BLaER1 (cell line): ENCODE results near the gene ZMYND19.
A peak's percentile ranks its signal among the peaks of the same experiment; 100 is the strongest.
"Not testable (repeated sequence)": the region's sequence is repeated elsewhere in the genome, so short reads cannot be mapped to it uniquely, and the experiment has no call there.

Experiments used
- H3K27ac ChIP-seq: shearing (Covaris generic); formaldehyde crosslinking; 2 replicates; pipeline ENCODE4 v1.8.1; 2022
- H3K27me3 ChIP-seq: shearing (Covaris generic); formaldehyde crosslinking; 2 replicates; pipeline ENCODE4 v1.8.1; 2022
- H3K36me3 ChIP-seq: shearing (Covaris generic); formaldehyde crosslinking; 2 replicates; pipeline ENCODE4 v1.8.1; 2022
- H3K4me1 ChIP-seq: shearing (Covaris generic); formaldehyde crosslinking; 2 replicates; pipeline ENCODE4 v1.8.1; 2022
- H3K4me2 ChIP-seq: shearing (Covaris generic); formaldehyde crosslinking; 2 replicates; pipeline ENCODE4 v1.8.1; 2022
- H3K4me3 ChIP-seq: shearing (Covaris generic); formaldehyde crosslinking; 2 replicates; pipeline ENCODE4 v1.8.1; 2022
- H3K9ac ChIP-seq: shearing (Covaris generic); formaldehyde crosslinking; 2 replicates; pipeline ENCODE4 v1.8.1; 2022
- H3K9me3 ChIP-seq: shearing (Covaris generic); formaldehyde crosslinking; 2 replicates; pipeline ENCODE4 v1.8.1; 2022
- H4K20me1 ChIP-seq: shearing (Covaris generic); formaldehyde crosslinking; 2 replicates; pipeline ENCODE4 v1.8.1; 2022
- Cebpa-rat ChIP-seq: shearing (Covaris generic); IDR thresholded peaks from 2 replicates; pipeline ENCODE4 v1.8.1; 2022

ZMYND19 gene

GRCh38 chr9:137564817-137565411 is 25.4 kb downstream of the ZMYND19 start:
- H3K27me3 ChIP-seq, result no peaks in the 10 kb centered on the region
- H3K9ac ChIP-seq, result no peak overlapping the region
- peaks cover 51% of the 10 kb centered on the region for H3K36me3 ChIP-seq
- peak overlapping the region; percentile 59 for H3K4me2 ChIP-seq
- peaks cover 21% of the 10 kb centered on the region for H3K4me1 ChIP-seq
- H3K9me3 ChIP-seq, result no peaks in the 10 kb centered on the region
- peak overlapping the region; percentile 49 for H3K27ac ChIP-seq
- no peak overlapping the region for H3K4me3 ChIP-seq
- H4K20me1 ChIP-seq, result peaks cover 20% of the 10 kb centered on the region
- TF ChIP-seq Cebpa-rat, result no peak

DNA sequence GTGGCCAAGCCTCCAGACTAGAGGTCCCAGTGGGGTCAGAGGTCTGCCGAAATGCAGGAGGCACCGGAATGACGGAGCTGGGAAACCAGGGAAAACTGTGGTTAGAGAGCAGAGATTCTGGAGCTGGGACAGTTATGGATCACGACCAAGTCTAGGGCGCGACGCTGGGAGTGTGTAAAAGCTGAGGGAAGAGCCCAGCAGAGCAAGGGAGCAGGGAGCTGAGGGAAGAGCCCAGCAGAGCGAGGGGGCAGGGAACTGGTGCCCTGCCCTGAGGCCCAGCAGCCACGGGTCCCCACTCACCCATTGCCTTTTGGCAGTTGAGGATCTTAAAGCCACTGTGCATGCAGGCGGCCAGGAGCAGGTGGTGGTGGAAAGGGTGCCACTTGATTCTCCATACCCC is 26.2 kb downstream of the ZMYND19 start:
- Histone ChIP-seq H3K4me3 (no peak overlapping the region), H3K9me3 (no peaks in the 10 kb centered on the region), H4K20me1 (peaks cover 20% of the 10 kb centered on the region), H3K27me3 (no peaks in the 10 kb centered on the region), H3K4me1 (peaks cover 21% of the 10 kb centered on the region), H3K27ac (peak overlapping the region; percentile 49; the same call in 1 of the 2 replicates), H3K36me3 (peaks cover 59% of the 10 kb centered on the region), H3K4me2 (peak overlapping the region; percentile 59; the same call in 1 of the 2 replicates), H3K9ac (0 out of 2 replicates have a peak overlapping the region, but pooled peaks have one; percentile 6)
- no peak for TF ChIP-seq Cebpa-rat

DNA sequence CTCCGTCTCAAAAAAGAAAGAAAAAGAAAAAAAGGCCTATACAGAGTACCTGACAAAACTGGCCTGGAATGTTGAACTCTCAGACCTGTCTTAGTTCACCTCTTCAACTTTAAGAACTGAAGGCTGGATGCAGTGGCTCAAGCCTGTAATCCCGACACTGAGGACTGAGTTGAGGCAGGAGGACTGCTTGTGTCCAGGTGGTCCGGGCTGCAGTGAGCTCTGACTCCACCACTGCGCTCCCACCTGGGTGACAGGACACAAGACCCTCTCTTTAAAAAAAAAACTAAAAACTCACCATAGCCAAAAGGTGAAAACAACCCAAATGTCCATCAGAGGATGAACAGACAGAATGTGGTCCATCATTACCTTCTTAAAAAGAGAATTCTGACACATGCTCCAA is 32.2 kb downstream of the ZMYND19 start:
- no peak overlapping the region for H3K27ac ChIP-seq
- H3K4me3 ChIP-seq, result no peak overlapping the region
- peaks cover 96% of the 10 kb centered on the region for H3K36me3 ChIP-seq
- peaks cover 32% of the 10 kb centered on the region for H4K20me1 ChIP-seq
- H3K4me1 ChIP-seq, result no peaks in the 10 kb centered on the region; the same call in 1 of the 2 replicates
- no peaks in the 10 kb centered on the region for H3K27me3 ChIP-seq
- no peaks in the 10 kb centered on the region for H3K9me3 ChIP-seq
- H3K4me2 ChIP-seq, result no peak overlapping the region
- no peak overlapping the region for H3K9ac ChIP-seq
- TF ChIP-seq Cebpa-rat, result no peak

GRCh38 chr9:137556069-137556838 is 34.1 kb downstream of the ZMYND19 start:
- H3K36me3 ChIP-seq, result peaks cover 81% of the 10 kb centered on the region
- H3K4me1 ChIP-seq, result peaks cover 12% of the 10 kb centered on the region; the same call in 1 of the 2 replicates
- no peaks in the 10 kb centered on the region for H3K9me3 ChIP-seq
- no peak overlapping the region for H3K4me2 ChIP-seq
- no peak overlapping the region for H3K4me3 ChIP-seq
- no peak for TF ChIP-seq Cebpa-rat
- no peak overlapping the region; the same call in 1 of the 2 replicates for H3K9ac ChIP-seq
- peaks cover 45% of the 10 kb centered on the region for H4K20me1 ChIP-seq
- no peaks in the 10 kb centered on the region for H3K27me3 ChIP-seq
- H3K27ac ChIP-seq, result peak overlapping the region; percentile 23; the same call in 1 of the 2 replicates

GRCh38 chr9:137555179-137555578 is 35.1 kb downstream of the ZMYND19 start:
- Histone ChIP-seq H3K4me3 (no peak overlapping the region), H3K9me3 (no peaks in the 10 kb centered on the region), H4K20me1 (peaks cover 45% of the 10 kb centered on the region), H3K27me3 (no peaks in the 10 kb centered on the region), H3K9ac (no peak overlapping the region), H3K36me3 (peaks cover 72% of the 10 kb centered on the region), H3K27ac (no peak overlapping the region), H3K4me2 (no peak overlapping the region), H3K4me1 (peaks cover 13% of the 10 kb centered on the region)
- TF ChIP-seq Cebpa-rat, result no peak

DNA sequence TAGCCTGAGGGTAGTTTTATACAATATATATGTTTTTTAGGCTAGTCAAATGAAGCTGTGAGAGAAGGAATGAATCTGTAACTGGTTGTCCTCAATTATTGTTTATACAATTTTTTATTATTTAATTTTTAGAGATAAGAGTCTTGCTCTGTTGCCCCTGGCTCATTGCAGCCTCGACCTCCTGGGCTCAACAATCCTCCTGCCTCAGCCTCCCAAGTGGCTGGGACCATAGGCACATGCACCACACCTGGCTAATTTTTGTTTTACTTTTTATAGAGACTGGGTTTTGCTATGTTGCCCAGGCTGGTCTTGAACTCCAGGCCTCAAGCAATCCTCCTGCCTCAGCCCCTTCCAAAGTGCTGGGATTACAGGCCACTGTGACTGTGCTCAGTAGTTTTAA is 36.0 kb downstream of the ZMYND19 start:
- Histone ChIP-seq H3K4me3 (no peak overlapping the region), H3K27me3 (no peaks in the 10 kb centered on the region), H3K9me3 (no peaks in the 10 kb centered on the region), H3K4me1 (peaks cover 21% of the 10 kb centered on the region), H4K20me1 (peaks cover 45% of the 10 kb centered on the region), H3K27ac (no peak overlapping the region), H3K36me3 (peaks cover 64% of the 10 kb centered on the region), H3K9ac (no peak overlapping the region), H3K4me2 (no peak overlapping the region)
- TF ChIP-seq Cebpa-rat, result no peak

DNA sequence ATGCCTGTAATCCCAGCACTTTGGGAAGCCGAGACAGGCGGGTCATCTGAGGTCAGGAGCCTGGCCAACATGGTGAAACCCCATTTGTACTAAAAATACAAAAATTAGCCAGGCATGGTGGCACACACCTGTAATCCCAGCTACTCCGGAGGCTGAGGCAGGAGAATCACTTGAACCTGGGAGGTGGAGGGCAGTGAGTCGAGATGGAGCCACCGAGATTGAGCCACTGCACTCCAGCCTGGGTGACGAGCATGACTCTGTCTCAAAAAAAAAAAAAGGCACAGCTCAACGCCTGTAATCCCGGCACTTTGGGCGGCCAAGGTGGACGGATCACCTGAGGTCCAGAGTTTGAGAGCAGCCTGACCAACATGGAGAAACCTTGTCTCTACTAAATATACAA is 36.7 kb downstream of the ZMYND19 start:
- peaks cover 58% of the 10 kb centered on the region for H3K36me3 ChIP-seq

GRCh38 chr9:137552022-137552768 is 38.1 kb downstream of the ZMYND19 start:
- peaks cover 45% of the 10 kb centered on the region for H4K20me1 ChIP-seq
- H3K4me2 ChIP-seq, result peak overlapping the region; percentile 73
- peak overlapping the region; percentile 74 for H3K4me3 ChIP-seq
- peaks cover 43% of the 10 kb centered on the region for H3K4me1 ChIP-seq
- no peaks in the 10 kb centered on the region for H3K27me3 ChIP-seq
- peak overlapping the region; percentile 55 for H3K27ac ChIP-seq
- peaks cover 44% of the 10 kb centered on the region for H3K36me3 ChIP-seq
- TF ChIP-seq Cebpa-rat, result no peak
- peak overlapping the region; percentile 75; the same call in 1 of the 2 replicates for H3K9ac ChIP-seq
- no peaks in the 10 kb centered on the region for H3K9me3 ChIP-seq

More for the DNA sequence above, 36.7 kb downstream of the ZMYND19 start:
- Histone ChIP-seq H3K4me1 (peaks cover 28% of the 10 kb centered on the region), H4K20me1 (peaks cover 45% of the 10 kb centered on the region)
- not testable (repeated sequence) for H3K27ac ChIP-seq, H3K9me3 ChIP-seq, H3K9ac ChIP-seq, H3K4me2 ChIP-seq, H3K4me3 ChIP-seq, H3K27me3 ChIP-seq

DNA sequence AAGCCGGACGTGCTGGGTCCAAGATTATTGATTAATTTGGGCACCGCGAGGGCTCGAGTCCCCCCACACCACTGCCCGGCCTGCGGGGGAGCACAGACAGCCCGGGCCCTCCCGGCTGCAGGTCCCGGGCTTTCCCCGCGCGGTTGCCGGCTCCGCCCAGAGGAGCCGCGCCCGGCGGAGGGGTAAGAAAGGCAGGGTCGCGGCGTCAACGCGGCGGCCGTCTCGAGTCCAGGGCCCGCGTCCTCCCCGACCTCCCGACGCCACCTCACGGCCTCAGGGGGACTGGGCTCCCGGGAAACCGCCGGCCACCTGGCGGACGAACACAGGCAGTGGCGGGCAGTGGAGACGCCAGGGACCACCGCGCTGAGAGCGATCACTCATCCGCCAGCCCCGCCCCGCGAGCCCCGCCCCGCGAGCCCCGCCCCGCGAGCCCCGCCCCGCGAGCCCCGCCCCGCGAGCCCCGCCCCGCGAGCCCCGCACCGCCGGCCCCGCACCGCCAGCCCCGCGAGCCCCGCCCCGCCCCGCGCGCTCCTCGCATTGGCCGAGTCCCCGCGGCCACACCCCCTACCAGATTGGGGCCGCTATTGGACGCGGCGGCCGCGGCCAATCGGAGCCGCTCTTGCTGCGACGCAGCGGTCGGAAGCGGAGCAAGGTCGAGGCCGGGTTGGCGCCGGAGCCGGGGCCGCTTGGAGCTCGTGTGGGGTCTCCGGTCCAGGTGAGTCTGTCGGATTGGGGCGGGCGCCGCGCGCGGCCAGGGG is 38.9 kb downstream of the ZMYND19 start, which contains the start of gene MRPL41:
Gene MRPL41, plus strand, starts transcription at position 616 of the 758 bp plus-strand sequence. CDS start 203 bp downstream, outside the sequence.
- peak within 1 kb of the TSS; percentile 74 for H3K4me3 ChIP-seq
- TF ChIP-seq Cebpa-rat, result no peak
- H3K36me3 ChIP-seq, result peaks cover 36% of the 10 kb centered on the region
- H4K20me1 ChIP-seq, result peaks cover 42% of the 10 kb centered on the region
- H3K9ac ChIP-seq, result peak within 1 kb of the TSS; percentile 75
- H3K4me2 ChIP-seq, result peak within 1 kb of the TSS; percentile 94
- no peaks in the 10 kb centered on the region for H3K27me3 ChIP-seq
- H3K9me3 ChIP-seq, result no peaks in the 10 kb centered on the region; the same call in 1 of the 2 replicates
- peak within 1 kb of the TSS; percentile 71 for H3K27ac ChIP-seq
- peaks cover 50% of the 10 kb centered on the region for H3K4me1 ChIP-seq

GRCh38 chr9:137550958-137551263 is 39.4 kb downstream of the ZMYND19 start:
- H3K27ac ChIP-seq, result peak overlapping the region; percentile 71
- peaks cover 37% of the 10 kb centered on the region for H4K20me1 ChIP-seq
- peak overlapping the region; percentile 70 for H3K4me3 ChIP-seq
- H3K4me1 ChIP-seq, result peaks cover 55% of the 10 kb centered on the region
- peak overlapping the region; percentile 73 for H3K9ac ChIP-seq
- H3K4me2 ChIP-seq, result peak overlapping the region; percentile 94
- H3K9me3 ChIP-seq, H3K27me3 ChIP-seq: not testable (repeated sequence)
- peaks cover 31% of the 10 kb centered on the region for H3K36me3 ChIP-seq
